Measurements from ENCODE around the gene SPAG17. TPM values are rescaled to one million over a fixed set of nuclear protein-coding genes. Genes with fewer than 3 reads are reported as not detected.

Gene SPAG17
- total and polyA plus RNA-seq, 2 of the 13 experiments (the other 11 are each of a cell fraction or from before 2014, with no cell fraction given) = not detected

DNA sequence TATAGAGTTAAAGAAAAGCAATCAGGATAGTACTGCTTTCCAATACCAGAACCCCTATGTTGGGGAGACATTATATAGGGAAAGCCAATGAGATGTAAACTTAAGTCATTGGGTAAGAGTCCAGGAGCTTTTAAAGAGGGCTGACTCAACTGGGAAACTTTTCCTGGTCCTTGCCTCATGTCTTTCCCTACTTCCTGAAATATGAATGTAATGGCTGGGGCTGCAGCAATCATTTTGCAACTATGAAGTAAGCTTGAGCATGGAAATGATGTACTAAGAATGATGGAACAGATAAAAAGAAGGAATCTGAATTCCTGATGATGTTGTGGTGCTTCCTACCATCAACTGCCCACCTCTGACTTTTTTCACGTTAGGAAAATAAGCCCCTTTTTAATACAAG lies 199.8 kb downstream of the SPAG17 start:
- ATAC-seq = no peak
- no peak overlapping the region for H3K4me3 ChIP-seq (replicated peaks in 1 of 3; ENCODE audit: insufficient read depth in 1 of 3, low read depth in 2 of 3, low read length in 3 of 3)
- no peak for FAIRE-seq
- whole genome bisulfite sequencing (ENCODE audit: low lambda C conversion rate) = 7% methylated on average over 1 of the region's 1 CpG
- H3K27ac ChIP-seq (ENCODE audit: extremely low read length, insufficient read depth, low read length) = no peak overlapping the region
- BruUV-seq (replicated peaks) = no TSS peak
- H3K4me1 ChIP-seq (ENCODE audit: insufficient read depth, low read length) = no peaks in the 10 kb centered on the region
- in situ Hi-C loops (cut with HindIII; ENCODE audit: extremely low pct_ligation_motif_present, low pct_unique_long_range_greater_than_20kb) = no loop called here
- POLR2A ChIA-PET = no interaction called here
- no peaks in the 10 kb centered on the region; a peak in 1 of 5 replicates for H3K27me3 ChIP-seq (ENCODE audit: control insufficient read depth in 1 of 2, insufficient read depth in 2 of 2, low read length in 2 of 2)
- no peak overlapping the region for H3K9ac ChIP-seq (ENCODE audit: insufficient read depth, low read depth, low read length)
- DNase-seq (ENCODE audit: low spot score) = no peak
- no peak overlapping the region for H3K4me2 ChIP-seq (ENCODE audit: low read depth, low read length)
- H3K9me3 ChIP-seq (ENCODE audit: low read length) = no peaks in the 10 kb centered on the region
- no peaks in the 10 kb centered on the region for H3K79me2 ChIP-seq (ENCODE audit: insufficient read depth, low read length)
- TF ChIP-seq KDM6A (CRISPR knock-in tag; IDR thresholded peaks at IDR 0.05; ENCODE audit: low read depth) (no peak), ZKSCAN5 (CRISPR knock-in tag; IDR thresholded peaks at IDR 0.05) (no peak), CENPX (CRISPR knock-in tag; IDR thresholded peaks at IDR 0.05) (no peak), DNMT1 (CRISPR knock-in tag; IDR thresholded peaks at IDR 0.05) (no peak), ZNF282 (IDR thresholded peaks at IDR 0.05; ENCODE audit: partially characterized antibody) (no peak), GZF1 (CRISPR knock-in tag; IDR thresholded peaks at IDR 0.05) (no peak), FOXO1 (CRISPR knock-in tag; IDR thresholded peaks at IDR 0.05) (no peak), SNAPC2 (CRISPR knock-in tag; IDR thresholded peaks at IDR 0.05) (no peak)
- TF ChIP-seq, protein P1, sequence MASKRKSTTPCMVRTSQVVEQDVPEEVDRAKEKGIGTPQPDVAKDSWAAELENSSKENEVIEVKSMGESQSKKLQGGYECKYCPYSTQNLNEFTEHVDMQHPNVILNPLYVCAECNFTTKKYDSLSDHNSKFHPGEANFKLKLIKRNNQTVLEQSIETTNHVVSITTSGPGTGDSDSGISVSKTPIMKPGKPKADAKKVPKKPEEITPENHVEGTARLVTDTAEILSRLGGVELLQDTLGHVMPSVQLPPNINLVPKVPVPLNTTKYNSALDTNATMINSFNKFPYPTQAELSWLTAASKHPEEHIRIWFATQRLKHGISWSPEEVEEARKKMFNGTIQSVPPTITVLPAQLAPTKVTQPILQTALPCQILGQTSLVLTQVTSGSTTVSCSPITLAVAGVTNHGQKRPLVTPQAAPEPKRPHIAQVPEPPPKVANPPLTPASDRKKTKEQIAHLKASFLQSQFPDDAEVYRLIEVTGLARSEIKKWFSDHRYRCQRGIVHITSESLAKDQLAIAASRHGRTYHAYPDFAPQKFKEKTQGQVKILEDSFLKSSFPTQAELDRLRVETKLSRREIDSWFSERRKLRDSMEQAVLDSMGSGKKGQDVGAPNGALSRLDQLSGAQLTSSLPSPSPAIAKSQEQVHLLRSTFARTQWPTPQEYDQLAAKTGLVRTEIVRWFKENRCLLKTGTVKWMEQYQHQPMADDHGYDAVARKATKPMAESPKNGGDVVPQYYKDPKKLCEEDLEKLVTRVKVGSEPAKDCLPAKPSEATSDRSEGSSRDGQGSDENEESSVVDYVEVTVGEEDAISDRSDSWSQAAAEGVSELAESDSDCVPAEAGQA (IDR thresholded peaks at IDR 0.05; ENCODE audit: low read depth) = no peak
- TF ChIP-seq, protein P1 (CRISPR knock-in tag; IDR thresholded peaks at IDR 0.05; ENCODE audit: borderline replicate concordance) = no peak
- TF ChIP-seq, protein P2, sequence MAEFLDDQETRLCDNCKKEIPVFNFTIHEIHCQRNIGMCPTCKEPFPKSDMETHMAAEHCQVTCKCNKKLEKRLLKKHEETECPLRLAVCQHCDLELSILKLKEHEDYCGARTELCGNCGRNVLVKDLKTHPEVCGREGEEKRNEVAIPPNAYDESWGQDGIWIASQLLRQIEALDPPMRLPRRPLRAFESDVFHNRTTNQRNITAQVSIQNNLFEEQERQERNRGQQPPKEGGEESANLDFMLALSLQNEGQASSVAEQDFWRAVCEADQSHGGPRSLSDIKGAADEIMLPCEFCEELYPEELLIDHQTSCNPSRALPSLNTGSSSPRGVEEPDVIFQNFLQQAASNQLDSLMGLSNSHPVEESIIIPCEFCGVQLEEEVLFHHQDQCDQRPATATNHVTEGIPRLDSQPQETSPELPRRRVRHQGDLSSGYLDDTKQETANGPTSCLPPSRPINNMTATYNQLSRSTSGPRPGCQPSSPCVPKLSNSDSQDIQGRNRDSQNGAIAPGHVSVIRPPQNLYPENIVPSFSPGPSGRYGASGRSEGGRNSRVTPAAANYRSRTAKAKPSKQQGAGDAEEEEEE (CRISPR knock-in tag; IDR thresholded peaks at IDR 0.05; ENCODE audit: borderline replicate concordance) = no peak
- TF ChIP-seq, protein P3, sequence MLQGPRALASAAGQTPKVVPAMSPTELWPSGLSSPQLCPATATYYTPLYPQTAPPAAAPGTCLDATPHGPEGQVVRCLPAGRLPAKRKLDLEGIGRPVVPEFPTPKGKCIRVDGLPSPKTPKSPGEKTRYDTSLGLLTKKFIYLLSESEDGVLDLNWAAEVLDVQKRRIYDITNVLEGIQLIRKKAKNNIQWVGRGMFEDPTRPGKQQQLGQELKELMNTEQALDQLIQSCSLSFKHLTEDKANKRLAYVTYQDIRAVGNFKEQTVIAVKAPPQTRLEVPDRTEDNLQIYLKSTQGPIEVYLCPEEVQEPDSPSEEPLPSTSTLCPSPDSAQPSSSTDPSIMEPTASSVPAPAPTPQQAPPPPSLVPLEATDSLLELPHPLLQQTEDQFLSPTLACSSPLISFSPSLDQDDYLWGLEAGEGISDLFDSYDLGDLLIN (CRISPR knock-in tag; IDR thresholded peaks at IDR 0.05; ENCODE audit: borderline replicate concordance) = no peak
- TF ChIP-seq, protein P4, sequence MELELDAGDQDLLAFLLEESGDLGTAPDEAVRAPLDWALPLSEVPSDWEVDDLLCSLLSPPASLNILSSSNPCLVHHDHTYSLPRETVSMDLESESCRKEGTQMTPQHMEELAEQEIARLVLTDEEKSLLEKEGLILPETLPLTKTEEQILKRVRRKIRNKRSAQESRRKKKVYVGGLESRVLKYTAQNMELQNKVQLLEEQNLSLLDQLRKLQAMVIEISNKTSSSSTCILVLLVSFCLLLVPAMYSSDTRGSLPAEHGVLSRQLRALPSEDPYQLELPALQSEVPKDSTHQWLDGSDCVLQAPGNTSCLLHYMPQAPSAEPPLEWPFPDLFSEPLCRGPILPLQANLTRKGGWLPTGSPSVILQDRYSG (CRISPR knock-in tag; IDR thresholded peaks at IDR 0.05) = no peak
- H3K36me3 ChIP-seq (replicated peaks in 1 of 2; ENCODE audit: control insufficient read depth in 1 of 2, insufficient read depth in 2 of 2, low read length in 2 of 2) = no peaks in the 10 kb centered on the region
- CTCF ChIA-PET (ENCODE audit: low intra/inter-chr PET ratio, low total read pairs) = no interaction called here
- no peak overlapping the region for H2AFZ ChIP-seq (ENCODE audit: low read length)
- no peaks in the 10 kb centered on the region for H4K20me1 ChIP-seq (ENCODE audit: insufficient read depth, low read length)
- intact Hi-C loops (cut with micrococcal nuclease; ENCODE audit: unreplicated experiment) = no loop called here
